Erythroblast (primary cell): ENCODE measurements around the gene GBE1.

Source experiments
- DNase-seq, 2 experiments: peaks; one replicate each; lab custom pipeline; 2025; lab: John Stamatoyannopoulos, UW
- GATA1 ChIP-seq: IDR thresholded peaks from 2 replicates; pipeline ENCODE4 v1.6.1; 2011; ENCODE audit warnings: low read depth, mild to moderate bottlenecking, control low read depth, low read length, moderate library complexity
- POLR2A ChIP-seq: IDR thresholded peaks from 2 replicates; pipeline ENCODE4 v1.6.1; 2011; ENCODE audit warnings: mild to moderate bottlenecking, low read length

Gene GBE1

GRCh38 chr3:81490541-81491288 is 270.7 kb downstream of the GBE1 start:
- DNase-seq = peak; percentile 86 to 92
- no peak for TF ChIP-seq GATA1
- TF ChIP-seq POLR2A = no peak

- TF ChIP-seq POLR2A = no peak
- TF ChIP-seq GATA1 = no peak
- no peak for DNase-seq
Measured at GRCh38 chr3:81485444-81485865, 276.0 kb downstream of the GBE1 start.

GRCh38 chr3:81484520-81484919 is 276.9 kb downstream of the GBE1 start:
- TF ChIP-seq GATA1 (no peak), POLR2A (no peak)
- no peak for DNase-seq

GRCh38 chr3:81483046-81483445 is 278.4 kb downstream of the GBE1 start:
- no peak for TF ChIP-seq GATA1
- TF ChIP-seq POLR2A = no peak
- no peak for DNase-seq

GRCh38 chr3:81477740-81478139 is 283.7 kb downstream of the GBE1 start:
- no peak for TF ChIP-seq GATA1
- no peak for TF ChIP-seq POLR2A
- no peak for DNase-seq

GRCh38 chr3:81476692-81477091 is 284.8 kb downstream of the GBE1 start:
- TF ChIP-seq GATA1 = no peak
- no peak for TF ChIP-seq POLR2A
- DNase-seq = no peak

- DNase-seq = peak in 1 of 2 experiments; percentile 3
- TF ChIP-seq POLR2A (no peak), GATA1 (no peak)
Measured at GRCh38 chr3:81472600-81473362, 288.7 kb downstream of the GBE1 start.

GRCh38 chr3:81470524-81471278 is 290.7 kb downstream of the GBE1 start:
- DNase-seq = no peak
- TF ChIP-seq GATA1 = no peak
- no peak for TF ChIP-seq POLR2A

- TF ChIP-seq GATA1 = no peak
- TF ChIP-seq POLR2A = no peak
- no peak for DNase-seq
Measured at GRCh38 chr3:81468391-81468790, 293.1 kb downstream of the GBE1 start.

- TF ChIP-seq GATA1 (no peak), POLR2A (no peak)
Measured at GRCh38 chr3:81466201-81466560, 295.3 kb downstream of the GBE1 start.

GRCh38 chr3:81465510-81466200 is 295.8 kb downstream of the GBE1 start:
- no peak for TF ChIP-seq GATA1
- no peak for TF ChIP-seq POLR2A
- DNase-seq = no peak

More at GRCh38 chr3:81466201-81466560, 295.3 kb downstream of the GBE1 start:
- DNase-seq = no peak

- no peak for TF ChIP-seq POLR2A
- TF ChIP-seq GATA1 = no peak
- no peak for DNase-seq
Measured at GRCh38 chr3:81463781-81464180, 297.7 kb downstream of the GBE1 start.

- TF ChIP-seq GATA1 (no peak), POLR2A (no peak)
- DNase-seq = no peak
Measured at GRCh38 chr3:81462921-81463320, 298.5 kb downstream of the GBE1 start.
